Hepatic stellate cell (primary cell): ENCODE data around the gene CCDC50.

Source experiments
- DNase-seq: peaks from one replicate; pipeline ENCODE4 v3.0.0; 2011; ENCODE audit warnings: low spot score

Gene CCDC50, protein sequence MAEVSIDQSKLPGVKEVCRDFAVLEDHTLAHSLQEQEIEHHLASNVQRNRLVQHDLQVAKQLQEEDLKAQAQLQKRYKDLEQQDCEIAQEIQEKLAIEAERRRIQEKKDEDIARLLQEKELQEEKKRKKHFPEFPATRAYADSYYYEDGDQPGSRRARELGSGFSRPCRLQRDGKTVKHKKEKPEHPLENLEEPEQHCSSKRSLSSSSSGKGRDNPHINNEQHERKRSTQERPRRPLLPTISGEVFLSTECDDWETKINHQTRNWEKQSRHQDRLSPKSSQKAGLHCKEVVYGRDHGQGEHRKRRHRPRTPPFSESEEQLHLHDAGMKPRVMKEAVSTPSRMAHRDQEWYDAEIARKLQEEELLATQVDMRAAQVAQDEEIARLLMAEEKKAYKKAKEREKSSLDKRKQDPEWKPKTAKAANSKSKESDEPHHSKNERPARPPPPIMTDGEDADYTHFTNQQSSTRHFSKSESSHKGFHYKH

DNA sequence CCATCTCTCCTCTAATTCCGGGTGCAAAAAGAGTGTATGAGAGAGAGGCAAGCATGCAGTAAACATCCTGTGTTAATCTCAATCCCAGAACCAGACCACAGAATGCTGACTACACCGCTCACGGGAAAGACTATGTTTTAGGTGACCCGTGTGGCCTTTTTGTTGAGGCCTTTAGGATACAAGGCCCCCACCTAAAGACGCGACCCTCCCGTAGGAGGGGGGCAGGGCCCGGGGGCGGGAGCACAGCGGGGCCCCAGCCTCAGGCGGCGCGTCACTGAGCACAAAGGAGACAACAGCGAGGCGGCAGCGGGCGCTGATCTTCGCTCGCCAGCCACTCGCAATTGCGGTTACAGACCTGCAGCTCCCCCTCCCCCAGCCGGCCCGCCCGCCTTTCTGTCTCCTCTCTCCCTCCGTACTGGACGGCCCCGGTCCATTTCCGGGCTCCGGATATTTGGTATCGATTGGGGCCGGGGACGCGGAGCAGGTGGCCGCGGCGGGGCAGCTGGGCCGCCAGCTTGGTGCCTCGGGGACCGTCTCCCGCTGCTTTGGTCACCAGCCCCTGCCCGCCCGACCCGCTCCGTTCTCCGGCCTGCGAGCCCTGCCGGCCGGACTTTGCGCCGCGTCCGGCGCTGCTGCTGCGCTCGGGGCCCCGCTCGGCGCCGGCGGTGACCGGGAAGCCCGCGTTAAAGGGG is at the start of gene CCDC50:
CCDC50 (plus strand) TSS at position 433 of the 692 bp plus-strand sequence. CDS start 281 bp downstream, outside the sequence.
- peak; percentile 74 for DNase-seq

DNA sequence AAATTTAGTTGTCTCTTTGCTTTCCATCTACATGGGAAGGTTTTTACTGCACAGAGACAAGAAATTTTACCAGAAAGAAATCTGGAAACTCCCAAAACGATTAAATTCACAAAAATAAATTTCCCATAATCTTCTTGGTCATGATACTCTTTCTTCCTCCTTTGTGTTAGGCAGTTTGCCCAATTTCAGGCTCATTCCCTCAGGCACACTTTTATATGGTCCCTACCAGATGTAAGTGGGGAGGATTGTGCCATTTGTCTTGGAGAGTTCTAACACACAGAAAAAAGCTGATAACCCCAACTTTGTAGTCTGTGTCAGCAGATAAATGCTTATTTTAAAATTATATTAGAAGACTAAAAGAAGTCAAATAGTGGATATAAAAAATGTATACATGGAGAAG is 49.1 kb upstream of the CCDC50 start:
- no peak for DNase-seq

DNA sequence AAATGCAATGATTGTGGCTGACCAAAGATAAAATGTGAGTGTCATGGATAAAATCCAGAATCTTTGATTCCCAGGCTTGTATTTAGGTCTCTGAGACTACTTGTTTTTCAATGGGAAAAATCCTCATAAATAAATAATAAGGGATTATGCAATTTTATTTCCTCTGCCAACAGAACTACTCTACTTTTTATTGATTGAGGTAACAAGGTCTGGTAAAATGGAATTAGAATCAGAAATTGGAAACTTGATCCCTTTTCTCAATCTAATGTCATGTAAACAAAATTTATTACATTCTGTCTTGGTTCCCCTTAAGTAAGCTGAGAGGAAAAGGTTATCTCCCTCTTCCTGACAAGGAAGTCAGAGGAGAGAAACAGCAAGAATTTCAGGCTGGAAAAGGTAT is 48.3 kb upstream of the CCDC50 start:
- DNase-seq: no peak

DNA sequence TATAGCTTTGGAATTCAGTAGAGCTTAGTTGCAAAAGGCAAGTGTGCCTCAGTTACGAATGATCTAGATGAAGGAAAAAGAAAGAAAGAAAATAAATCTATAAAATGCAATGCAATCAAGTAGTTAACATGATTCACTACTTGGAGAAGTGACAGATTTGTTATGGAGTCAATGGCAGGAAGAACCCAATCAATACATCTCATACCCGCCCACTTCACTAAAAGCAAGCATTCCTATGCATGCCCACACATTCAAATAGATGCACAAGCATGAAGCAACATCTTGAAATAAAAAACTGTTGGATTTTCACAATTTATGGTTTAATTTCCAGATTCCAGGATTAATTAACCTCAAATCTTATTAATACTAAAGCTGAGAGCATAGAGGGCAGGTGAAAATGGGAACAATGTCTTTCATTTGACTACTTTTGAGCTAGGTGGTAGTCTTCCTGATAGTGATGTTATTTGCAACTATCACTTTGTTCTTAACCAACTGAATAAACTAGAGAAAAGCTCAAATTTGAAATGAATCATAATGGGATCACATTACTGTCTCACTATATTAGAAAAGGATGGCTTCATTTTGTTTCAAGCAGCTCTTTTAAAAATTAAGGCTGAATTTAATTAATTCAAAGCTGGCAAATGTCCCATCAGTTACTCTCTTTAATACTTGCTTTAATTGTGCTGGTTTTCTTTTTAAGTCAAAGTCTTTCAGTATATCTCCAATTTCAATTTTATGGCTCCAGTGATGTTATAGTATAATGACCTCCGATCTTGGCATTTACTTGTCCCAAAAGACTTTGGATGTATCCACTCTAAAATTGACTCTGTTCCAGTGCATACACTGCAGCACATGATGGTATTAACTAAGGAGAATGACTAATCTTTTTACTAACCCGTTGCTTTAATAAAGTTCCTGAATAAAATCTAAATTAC is 46.7 kb upstream of the CCDC50 start:
- DNase-seq: no peak

DNA sequence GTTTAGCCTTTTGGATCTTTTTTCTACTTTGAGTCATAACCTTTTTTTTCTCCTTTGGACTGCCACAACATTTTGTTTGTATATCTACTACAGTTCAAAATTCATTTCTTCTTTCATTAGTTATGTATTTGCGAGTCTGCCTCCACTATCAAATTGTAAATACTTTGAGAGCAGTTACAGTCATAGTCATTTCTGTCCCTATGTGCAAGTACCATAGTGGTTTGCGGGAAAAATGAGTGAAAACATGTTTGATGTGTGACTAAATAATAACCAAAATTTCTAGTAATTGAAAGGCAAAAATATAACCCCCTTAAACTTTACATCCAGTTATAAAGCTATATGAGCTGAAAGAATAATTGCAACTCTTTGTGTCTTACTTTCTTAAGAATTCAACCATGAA is 45.8 kb upstream of the CCDC50 start:
- no peak for DNase-seq

DNA sequence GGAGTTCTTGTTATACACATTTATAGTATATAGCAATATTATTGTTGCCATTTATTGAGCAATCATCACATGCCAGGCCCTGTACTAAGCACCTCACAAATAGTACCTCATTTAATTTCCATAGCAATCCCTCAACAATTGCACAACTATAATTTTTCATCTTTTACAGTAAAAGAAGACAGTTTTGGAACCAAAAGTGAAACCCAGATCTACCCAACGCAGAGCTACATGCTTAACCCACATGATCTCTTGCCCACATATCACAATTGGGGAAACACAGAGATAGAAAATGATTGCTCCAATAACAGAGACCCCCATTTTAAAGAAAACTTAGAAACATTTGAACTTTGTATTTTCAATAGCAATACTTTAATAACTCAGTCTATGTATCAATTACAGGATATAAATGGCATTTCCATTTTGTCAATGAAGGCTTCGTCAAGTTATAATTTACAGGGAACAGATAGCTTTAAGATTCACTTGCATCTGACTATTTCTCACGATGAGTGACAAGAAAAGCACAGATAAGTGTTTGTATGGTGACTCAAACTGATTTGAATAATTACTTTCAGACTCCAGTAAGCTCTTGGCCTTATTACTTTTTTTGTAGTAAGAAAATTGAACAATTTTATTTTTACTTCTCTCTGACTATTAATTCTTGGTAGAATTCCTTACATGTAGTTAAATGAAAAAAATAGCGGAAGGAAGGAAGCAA is 38.7 kb upstream of the CCDC50 start:
- DNase-seq: no peak

DNA sequence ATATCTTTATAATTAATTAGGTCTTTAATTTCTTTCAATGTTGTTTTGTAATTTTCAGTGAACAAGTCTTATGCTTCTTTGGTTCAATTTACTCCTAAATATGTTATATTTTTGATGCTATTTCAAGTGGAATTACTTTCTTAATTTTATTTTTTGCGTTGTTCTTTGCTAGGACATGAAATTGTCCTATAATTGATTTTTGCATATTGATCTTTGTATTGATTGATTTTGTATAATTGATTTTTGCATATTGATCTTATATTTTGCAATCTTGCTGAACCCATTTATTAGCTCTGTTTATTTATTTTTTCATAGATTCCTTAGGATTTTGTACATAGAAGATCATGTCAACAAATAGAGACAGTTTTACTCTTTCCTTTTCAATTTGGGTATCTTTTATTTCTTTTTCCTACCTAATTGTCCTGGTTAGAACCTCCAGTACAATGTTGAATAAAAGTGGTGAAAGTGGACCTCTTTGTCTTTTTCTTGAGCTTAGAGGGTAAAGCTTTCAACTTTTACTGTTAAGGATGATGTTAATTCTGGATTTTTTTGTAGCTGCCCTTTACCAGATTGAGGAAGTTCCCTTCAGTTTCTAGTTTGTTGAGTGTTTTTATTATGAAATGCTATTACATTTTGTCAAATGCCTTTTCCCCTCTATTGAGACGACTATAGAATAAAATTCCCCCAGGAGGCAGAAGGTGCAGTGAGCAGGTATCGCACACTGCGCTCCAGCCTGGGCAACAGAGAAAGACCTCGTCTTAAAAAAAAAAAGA is 36.8 kb upstream of the CCDC50 start:
- DNase-seq: no peak

DNA sequence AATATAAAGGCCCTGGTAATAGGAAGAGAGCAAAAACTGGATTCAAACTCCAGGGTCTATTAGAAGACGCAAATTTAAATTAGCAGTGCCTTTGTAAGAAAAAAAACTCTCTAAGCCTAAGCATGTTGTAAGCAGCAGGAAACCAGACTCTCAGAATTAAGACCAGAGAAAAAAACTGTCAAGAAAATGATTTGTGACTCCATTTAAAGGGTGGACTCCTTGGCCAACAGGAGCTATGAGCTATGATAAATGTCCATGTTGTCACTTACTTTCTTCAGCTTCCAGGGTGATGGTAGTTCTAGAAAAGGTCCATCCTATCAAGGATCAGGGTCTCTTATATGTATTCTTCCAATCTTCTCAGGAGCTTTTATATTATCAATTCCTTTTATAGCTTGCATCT is 34.9 kb upstream of the CCDC50 start:
- no peak for DNase-seq

DNA sequence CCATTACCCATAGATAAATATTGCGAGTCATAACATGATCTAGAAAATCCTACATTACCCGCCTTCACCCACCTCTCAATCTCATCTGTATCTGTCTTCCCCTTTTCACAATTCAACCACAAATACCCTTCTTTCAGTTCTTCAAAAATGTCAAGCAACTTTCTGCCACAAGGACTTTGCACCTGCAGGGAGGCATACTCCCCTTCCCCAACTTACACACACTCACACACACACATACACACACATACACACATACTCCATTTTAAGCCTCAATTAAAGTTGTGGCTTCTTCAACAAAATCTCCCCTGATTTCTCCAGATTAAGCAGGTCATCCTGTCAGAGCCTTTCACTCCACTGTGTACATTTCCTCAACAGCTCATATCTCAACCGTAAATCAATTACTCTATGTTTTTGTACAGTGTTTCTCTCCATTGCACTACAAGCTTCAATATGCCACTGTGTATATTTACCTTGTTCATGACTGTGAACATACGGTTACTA is 33.1 kb upstream of the CCDC50 start:
- no peak for DNase-seq

DNA sequence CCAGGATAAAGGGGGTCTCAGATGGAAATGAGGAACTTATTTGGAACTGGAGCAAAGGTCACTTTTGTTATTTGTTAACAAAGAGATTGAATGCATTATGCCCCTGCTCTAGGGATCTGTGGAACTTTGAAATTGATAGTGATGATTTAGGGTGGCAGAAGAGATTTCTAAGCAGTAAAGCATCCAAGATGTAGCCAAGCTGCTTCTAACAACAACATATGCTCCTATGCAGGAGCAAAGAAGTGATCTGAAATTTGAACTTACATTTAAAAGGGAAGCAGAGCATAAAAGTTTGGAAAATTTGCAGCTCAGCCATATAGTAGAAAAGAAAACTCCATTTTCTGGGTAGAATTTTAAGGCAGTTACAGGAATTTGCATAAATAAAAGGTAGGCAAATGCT is 30.3 kb upstream of the CCDC50 start:
- DNase-seq: no peak

DNA sequence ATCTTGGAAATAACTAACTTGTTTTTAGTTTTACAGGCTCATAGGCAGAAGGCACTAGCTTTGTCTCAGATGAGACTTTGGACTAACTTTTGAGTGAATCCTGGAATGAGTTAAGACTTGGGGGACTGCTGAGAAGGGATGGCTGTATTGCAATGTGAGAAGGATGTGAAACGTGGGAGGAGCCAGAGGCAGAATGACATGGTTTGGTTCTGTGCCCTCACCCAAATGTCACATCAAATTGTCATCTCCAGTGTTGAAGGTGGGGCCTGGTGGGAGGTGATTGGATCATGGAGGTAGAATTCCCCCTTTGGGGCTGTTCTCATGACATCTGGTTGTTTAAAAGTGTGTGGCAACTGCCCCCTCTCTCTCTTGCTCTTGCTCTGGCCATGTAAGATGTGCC is 28.8 kb upstream of the CCDC50 start:
- DNase-seq: no peak

DNA sequence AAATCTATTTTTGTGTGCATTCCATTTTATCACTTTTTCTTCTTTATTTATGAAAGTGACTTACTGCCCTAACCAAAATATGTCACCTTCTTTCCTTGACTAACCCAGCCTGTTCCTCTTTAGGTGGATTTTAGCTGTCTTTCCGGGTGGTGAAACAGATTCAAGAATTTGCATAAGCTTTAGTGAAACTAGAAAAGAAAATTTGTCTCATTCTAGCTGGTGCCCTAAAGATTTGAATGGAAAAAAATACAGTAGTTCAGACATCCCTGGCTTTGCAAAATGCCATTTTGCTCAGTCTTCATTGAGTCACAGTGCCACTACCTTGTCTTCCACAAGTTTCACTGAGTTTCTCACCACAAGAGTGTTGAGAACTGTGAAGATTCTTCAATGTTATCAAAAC is 28.2 kb upstream of the CCDC50 start:
- no peak for DNase-seq

DNA sequence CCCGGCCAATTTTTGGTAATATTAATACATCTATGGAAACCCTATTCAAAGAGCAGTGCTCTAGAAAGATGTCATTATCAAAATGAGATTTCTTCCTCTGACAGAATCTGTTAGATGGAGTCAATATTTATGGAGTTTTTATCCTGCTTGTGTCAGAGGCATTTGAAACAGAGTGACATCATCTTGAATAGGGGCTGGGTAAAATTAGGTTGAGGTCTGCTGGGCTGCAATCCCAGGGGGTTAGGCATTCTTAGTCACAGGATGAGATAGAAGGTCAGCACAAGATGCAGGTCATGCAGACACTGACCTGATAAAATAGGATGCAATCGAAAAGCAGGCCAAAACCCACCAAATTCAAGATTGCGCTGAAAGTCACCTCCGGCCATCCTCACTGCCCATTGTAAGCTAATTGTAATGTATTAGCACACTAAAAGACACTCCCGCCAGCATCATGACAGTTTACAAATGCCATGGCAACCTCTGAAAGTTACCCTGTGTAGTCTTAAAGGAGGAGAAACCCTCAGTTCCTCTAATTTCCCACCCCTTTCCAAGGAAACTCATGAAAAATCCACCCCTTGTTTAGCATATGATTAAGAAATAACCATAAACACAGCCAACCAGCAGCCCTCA is 27.3 kb upstream of the CCDC50 start:
- no peak for DNase-seq

DNA sequence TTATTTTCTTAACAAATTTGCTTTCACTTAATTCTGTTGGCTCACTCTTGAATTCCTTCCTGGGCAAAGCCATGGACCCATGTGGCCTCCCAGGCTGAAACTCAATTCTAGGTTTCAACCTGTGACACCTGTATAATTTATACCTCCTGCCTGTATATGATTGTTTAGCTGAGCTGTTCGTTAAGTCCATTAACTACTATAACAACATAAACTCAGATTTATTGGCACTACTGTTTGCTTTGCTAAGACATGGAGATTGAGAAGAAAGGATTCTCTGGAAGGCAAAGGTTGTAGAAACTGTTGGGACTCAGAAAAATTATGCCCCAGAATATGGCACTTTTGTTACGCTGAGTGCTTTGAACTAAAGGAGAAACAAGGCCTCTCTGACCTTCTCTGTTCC is 26.7 kb upstream of the CCDC50 start:
- DNase-seq: no peak

DNA sequence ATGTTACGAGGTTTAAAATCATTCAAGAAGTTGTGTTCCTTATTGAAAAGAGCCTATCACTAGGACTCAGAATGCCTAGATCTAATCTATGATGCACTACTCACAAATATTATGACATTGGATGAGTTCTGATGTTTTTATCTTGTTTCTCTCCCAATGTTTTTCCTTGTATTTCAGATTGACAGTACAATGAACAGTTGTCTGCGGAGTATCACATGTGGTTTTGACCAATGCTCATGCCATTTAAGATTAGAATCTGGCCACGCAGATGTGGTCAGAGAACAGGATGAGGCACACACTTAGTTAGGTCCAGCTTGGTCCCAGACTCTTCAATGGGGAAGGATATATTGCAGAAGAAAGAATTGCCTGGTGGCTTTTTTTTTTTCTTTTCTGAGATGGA is 25.6 kb upstream of the CCDC50 start:
- DNase-seq: no peak

DNA sequence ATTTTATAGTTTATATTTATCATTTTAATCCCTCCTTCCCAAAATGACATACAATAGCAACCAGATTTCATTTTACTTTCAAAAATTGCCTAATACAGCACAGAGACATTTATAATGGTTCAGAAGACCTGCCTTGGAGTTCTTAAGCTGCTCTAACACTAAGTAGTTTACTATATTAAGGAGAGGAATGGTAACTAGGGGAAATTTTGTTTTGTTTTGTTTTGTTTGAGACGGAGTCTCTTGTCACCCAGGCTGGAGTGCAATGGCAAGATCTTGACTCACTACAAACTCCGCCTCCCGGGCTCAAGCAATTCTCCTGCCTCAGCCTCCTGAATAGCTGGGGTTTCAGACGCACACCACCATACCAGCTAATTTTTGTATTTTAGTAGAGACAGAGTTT is 22.8 kb upstream of the CCDC50 start:
- no peak for DNase-seq

DNA sequence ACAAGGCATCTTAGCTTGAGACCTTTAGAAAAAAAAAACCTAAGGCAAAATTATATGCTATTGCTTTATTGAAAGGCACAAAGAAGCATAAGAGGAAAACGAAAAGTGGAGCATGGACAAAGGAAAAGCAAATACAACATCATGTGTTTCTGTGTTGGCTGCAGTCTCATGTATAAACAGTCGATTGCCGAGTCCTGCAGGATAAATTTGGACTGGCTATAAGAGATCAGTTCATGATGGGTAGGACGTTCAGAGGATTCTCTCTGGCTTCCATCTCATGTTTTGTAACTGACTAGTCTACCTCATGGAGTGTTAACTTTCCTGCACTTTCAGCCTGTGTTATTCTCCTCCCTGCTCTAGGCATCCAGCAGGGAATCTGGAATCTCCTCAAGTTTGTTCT is 21.9 kb upstream of the CCDC50 start:
- DNase-seq: no peak

DNA sequence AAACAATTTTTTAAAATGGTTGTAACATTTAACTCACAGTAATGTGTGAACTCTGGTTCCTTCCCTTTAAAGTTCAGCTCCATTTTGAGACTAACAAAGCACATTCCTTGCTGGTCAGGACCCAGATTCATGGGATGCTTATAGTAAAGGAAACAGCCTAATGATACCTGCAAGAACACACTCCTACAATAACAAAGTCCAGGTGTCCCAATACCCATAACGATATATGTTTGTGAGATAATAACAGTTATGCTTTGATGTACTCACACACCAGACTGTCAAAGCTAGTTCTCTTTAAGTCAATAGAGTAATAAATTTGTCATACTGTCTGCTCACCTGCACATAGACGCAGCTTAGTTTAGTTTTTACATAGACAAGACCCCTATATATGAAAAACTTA is 15.9 kb upstream of the CCDC50 start:
- DNase-seq: no peak

DNA sequence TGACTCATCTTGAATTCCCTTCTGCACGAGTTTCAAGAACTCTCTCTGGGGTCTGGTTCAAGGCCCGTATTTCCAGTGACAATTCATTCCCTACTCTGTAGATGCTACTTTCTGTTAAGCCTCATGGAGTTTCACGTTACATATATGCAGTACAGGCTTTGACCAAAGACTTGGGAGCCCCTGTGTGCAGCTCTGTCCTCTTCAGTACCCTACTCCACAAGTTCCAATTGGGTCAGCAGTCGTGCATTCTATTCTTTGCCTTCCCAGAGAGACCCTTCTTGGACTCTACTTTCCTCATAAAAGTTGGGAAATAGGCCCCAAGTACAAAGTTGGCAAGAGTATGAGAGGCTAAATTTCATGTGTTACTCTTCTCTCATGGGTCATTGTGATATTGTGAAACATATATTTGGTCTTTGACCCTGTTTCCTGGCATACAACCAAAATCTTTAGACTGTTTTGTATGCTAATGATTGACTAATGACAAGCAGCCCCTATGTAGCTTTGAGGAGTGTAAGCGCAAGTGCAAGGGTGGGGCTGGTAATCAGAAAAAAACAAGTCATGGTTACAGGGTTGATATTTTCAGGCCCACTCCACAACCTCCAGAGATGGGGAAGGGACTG is 15.0 kb upstream of the CCDC50 start:
- no peak for DNase-seq
